HepG2 (cell line): ENCODE measurements around the gene MRPL20. TPM values are rescaled to one million over a fixed set of nuclear protein-coding genes. Genes with fewer than 3 reads are reported as not detected.
A peak's percentile ranks its signal among the peaks of the same experiment; 100 is the strongest.

ENCODE experiments used
- AGO1 ChIP-seq: fragments of 200-400 bp; formaldehyde crosslinking; IDR thresholded peaks from 2 replicates; pipeline ENCODE4 v1.6.1; 2017; ENCODE audit warnings: mild to moderate bottlenecking, low read depth, low read length, moderate library complexity; ENCODE audit not compliant: poor library complexity, severe bottlenecking
- CBFB ChIP-seq: sonication (generic); formaldehyde crosslinking; IDR thresholded peaks from 2 replicates; pipeline ENCODE4 v1.4.0; 2020; ENCODE audit warnings: missing genetic modification reagents
- CREM ChIP-seq, 2 experiments: sonication (generic) in 1 of 2; formaldehyde crosslinking in 1 of 2; IDR thresholded peaks; 2 replicates each; pipeline versions ENCODE4 v1.4.0 to v1.6.1; 2016 to 2020; ENCODE audit warnings: antibody characterized with exemption in 1 of 2, mild to moderate bottlenecking in 1 of 2, missing genetic modification reagents in 1 of 2
- DZIP1 ChIP-seq: sonication (generic); formaldehyde crosslinking; IDR thresholded peaks from 2 replicates; pipeline ENCODE4 v1.5.0; 2020; ENCODE audit warnings: mild to moderate bottlenecking, missing genetic modification reagents
- ELF4 ChIP-seq: sonication (generic); formaldehyde crosslinking; IDR thresholded peaks from 2 replicates; pipeline ENCODE4 v1.5.0; 2020; ENCODE audit warnings: missing genetic modification reagents, mild to moderate bottlenecking, moderate library complexity, borderline replicate concordance
- ETV6 ChIP-seq: sonication (generic); formaldehyde crosslinking; conservative IDR thresholded peaks from 2 replicates; pipeline ENCODE4 v1.4.0; 2020; ENCODE audit warnings: missing genetic modification reagents
- HOXA3 ChIP-seq: sonication (generic); formaldehyde crosslinking; IDR thresholded peaks from 2 replicates; pipeline ENCODE4 v1.5.0; 2020; ENCODE audit warnings: missing genetic modification reagents
- KLF11 ChIP-seq: IDR thresholded peaks from 2 replicates; pipeline ENCODE4 v1.6.1; 2016; ENCODE audit warnings: missing compliant biosample characterization
- KLF16 ChIP-seq, 2 experiments: sonication (generic) in 1 of 2; formaldehyde crosslinking in 1 of 2; IDR thresholded peaks; 2 replicates each; pipeline versions ENCODE4 v1.6.1 to v1.8.0; 2016 to 2023; ENCODE audit warnings: missing genetic modification reagents in 2 of 2, missing compliant biosample characterization in 1 of 2
- NR2C2 ChIP-seq: sonication (generic); formaldehyde crosslinking; IDR thresholded peaks from 2 replicates; pipeline ENCODE4 v1.4.0; 2020; ENCODE audit warnings: missing genetic modification reagents, mild to moderate bottlenecking, moderate library complexity, borderline replicate concordance
- PATZ1 ChIP-seq: sonication (generic); formaldehyde crosslinking; IDR thresholded peaks from 2 replicates; pipeline ENCODE4 v1.4.0; 2020; ENCODE audit warnings: missing genetic modification reagents
- ZBTB33 ChIP-seq: sonication (generic); formaldehyde crosslinking; IDR thresholded peaks from 2 replicates; pipeline ENCODE4 v1.4.0; 2020; ENCODE audit warnings: missing genetic modification reagents
- ZFP36L1 ChIP-seq: sonication (generic); formaldehyde crosslinking; IDR thresholded peaks from 2 replicates; pipeline ENCODE4 v1.8.0; 2022; ENCODE audit warnings: mild to moderate bottlenecking, missing genetic modification reagents, moderate library complexity
- ZFP41 ChIP-seq: sonication (generic); formaldehyde crosslinking; IDR thresholded peaks from 2 replicates; pipeline ENCODE4 v1.4.0; 2020; ENCODE audit warnings: mild to moderate bottlenecking, missing genetic modification reagents, borderline replicate concordance
- ZFP82 ChIP-seq: sonication (generic); formaldehyde crosslinking; IDR thresholded peaks from 2 replicates; pipeline ENCODE4 v1.5.1; 2020; ENCODE audit warnings: mild to moderate bottlenecking, missing genetic modification reagents, borderline replicate concordance
- ZKSCAN1 ChIP-seq: fragments of 150-350 bp; IDR thresholded peaks from 2 replicates; pipeline ENCODE4 v1.6.1; 2014; ENCODE audit warnings: low read length
- ZNF256 ChIP-seq: sonication (generic); formaldehyde crosslinking; conservative IDR thresholded peaks from 2 replicates; pipeline ENCODE4 v1.4.0; 2020; ENCODE audit warnings: missing genetic modification reagents
- ZNF276 ChIP-seq: sonication (generic); formaldehyde crosslinking; IDR thresholded peaks from 2 replicates; pipeline ENCODE4 v1.4.0; 2020; ENCODE audit warnings: mild to moderate bottlenecking, low read depth, missing genetic modification reagents
- ZNF549 ChIP-seq: sonication (generic); formaldehyde crosslinking; IDR thresholded peaks from 2 replicates; pipeline ENCODE4 v1.5.0; 2020; ENCODE audit warnings: missing genetic modification reagents
- ZNF644 ChIP-seq: IDR thresholded peaks from 2 replicates; pipeline ENCODE4 v1.6.1; 2016; ENCODE audit warnings: low read depth
- ZNF652 ChIP-seq: IDR thresholded peaks from 2 replicates; pipeline ENCODE4 v1.6.1; 2016; ENCODE audit warnings: low read depth, borderline replicate concordance
- polyA plus RNA-seq, 8 experiments: library from polyadenylated mRNA; depleted of rRNA in 3 of 8; stranded (reverse) in 7 of 8; unstranded in 1 of 8; fragments of >200 nt; fragmentation: Illumina TruSeq in 4 of 8; extraction: Trizol in 4 of 8; gene quantifications; 2 replicates each; pipeline versions ENCODE4 v1.2.1 to v1.2.3, GENCODE V29; 2011 to 2016; ENCODE audit warnings: low read depth in 4 of 8, missing spikeins in 1 of 8, mixed read lengths in 1 of 8; ENCODE audit not compliant: insufficient read depth in 1 of 8
- total RNA-seq, 5 experiments: library from RNA; depleted of rRNA; stranded (reverse); fragments of >200 nt; fragmentation: Illumina TruSeq; extraction: Trizol; gene quantifications; 2 replicates each; pipeline ENCODE4 v1.2.3, GENCODE V29; 2016; ENCODE audit warnings: low read depth in 1 of 5

The MRPL20 gene
- total and polyA plus RNA-seq, 2 of the 13 experiments (the other 11 are each of a cell fraction or from before 2014, with no cell fraction given) = 59.2 to 127 TPM

- TF ChIP-seq DZIP1 (CRISPR knock-in tag) (no peak), NR2C2 (CRISPR knock-in tag) (peak; percentile 36; the same call in 1 of the 2 replicates), ZFP36L1 (CRISPR knock-in tag) (no peak), ELF4 (CRISPR knock-in tag) (no peak), KLF11 (CRISPR knock-in tag) (no peak), ZFP82 (CRISPR knock-in tag) (no peak), HOXA3 (CRISPR knock-in tag) (peak; percentile 81; the same call in 1 of the 2 replicates), ZNF256 (CRISPR knock-in tag) (no peak), PATZ1 (peak; percentile 96), ZKSCAN1 (no peak), KLF16 (CRISPR knock-in tag; IDR thresholded peaks at IDR 0.05) (peak in 1 of 2 experiments; percentile 47; a peak in 1 of 4 replicates), ZNF276 (CRISPR knock-in tag) (no peak), CREM (IDR thresholded peaks at IDR 0.05) (no peak), CREM (CRISPR knock-in tag; IDR thresholded peaks at IDR 0.05) (no peak), ZNF652 (CRISPR knock-in tag) (no peak), CBFB (0 out of 2 replicates have a peak, but pooled peaks have one; percentile 35), ZBTB33 (peak; percentile 47; the same call in 1 of the 2 replicates), ETV6 (no peak), ZNF644 (CRISPR knock-in tag) (no peak), ZFP41 (CRISPR knock-in tag) (no peak; the same call in 1 of the 2 replicates), ZNF549 (no peak), AGO1 (no peak)
These were observed 14.2 kb upstream of the MRPL20 start, which contains the start of gene ANKRD65 (continued) for GRCh38 chr1:1421147-1421906.
